Activated CD4-positive, alpha-beta T cell treated with anti-CD3 and anti-CD28 coated beads, Interleukin-2, amount 50 U/mL, for 4 hours (primary cell): ENCODE measurements around the gene TWIST2.

Source experiments
- DNase-seq, 2 experiments: peaks; one replicate each; pipeline ENCODE4 v3.0.0-alpha.2; 2020

Gene TWIST2

DNA sequence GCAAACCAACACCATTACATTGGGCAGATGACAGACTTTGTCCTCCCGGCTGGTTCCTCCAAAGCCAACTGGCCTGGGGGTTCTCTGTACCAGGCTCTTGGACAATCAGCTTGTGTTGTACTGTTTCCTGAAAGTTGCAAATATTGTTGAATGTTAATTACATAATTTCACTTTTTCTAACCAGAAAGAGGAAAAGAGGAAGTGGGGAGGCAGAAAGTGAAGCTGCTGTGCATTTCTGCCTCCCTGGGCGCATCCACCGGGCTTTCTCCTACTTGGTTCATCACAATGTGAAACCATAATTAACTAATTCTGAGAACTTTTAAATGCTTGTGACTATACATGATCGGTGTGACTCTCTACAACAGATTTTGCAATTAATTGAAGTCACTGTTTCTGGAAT lies 10.1 kb downstream of the TWIST2 start:
- no peak for DNase-seq

DNA sequence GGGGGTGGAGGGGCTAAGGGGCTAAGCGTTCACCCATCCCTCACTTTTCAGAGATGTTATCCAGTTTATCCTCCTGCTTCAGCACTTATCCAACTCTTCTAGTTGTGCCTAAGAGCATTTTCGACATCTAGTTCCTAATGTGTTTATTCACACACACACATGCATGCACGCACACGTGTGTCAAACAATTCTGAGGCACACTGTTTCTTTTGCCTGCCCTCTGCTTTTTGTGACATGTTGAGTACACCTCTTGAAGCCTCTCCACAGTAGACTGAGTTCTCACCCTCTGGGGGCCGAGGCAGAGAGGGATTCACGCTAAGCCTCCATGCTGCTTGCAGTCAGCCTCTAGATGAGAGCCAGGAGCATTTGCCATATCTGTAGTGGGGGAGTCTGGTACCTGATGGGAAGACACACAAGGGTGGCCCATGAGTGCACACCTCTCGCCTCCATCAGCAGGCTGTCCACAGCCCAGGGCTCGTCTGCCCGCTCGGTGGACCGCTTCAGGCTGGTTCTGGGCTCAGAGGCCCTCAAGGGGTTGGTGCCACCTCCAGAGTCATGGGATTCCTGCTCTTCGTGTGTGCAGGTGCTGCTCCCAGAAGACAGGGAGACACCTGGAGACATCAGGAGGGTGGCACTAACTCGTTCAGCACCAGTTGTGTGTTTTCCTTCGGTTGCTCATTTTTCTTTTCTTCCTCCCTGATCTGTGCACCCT lies 11.9 kb downstream of the TWIST2 start:
- no peak for DNase-seq

DNA sequence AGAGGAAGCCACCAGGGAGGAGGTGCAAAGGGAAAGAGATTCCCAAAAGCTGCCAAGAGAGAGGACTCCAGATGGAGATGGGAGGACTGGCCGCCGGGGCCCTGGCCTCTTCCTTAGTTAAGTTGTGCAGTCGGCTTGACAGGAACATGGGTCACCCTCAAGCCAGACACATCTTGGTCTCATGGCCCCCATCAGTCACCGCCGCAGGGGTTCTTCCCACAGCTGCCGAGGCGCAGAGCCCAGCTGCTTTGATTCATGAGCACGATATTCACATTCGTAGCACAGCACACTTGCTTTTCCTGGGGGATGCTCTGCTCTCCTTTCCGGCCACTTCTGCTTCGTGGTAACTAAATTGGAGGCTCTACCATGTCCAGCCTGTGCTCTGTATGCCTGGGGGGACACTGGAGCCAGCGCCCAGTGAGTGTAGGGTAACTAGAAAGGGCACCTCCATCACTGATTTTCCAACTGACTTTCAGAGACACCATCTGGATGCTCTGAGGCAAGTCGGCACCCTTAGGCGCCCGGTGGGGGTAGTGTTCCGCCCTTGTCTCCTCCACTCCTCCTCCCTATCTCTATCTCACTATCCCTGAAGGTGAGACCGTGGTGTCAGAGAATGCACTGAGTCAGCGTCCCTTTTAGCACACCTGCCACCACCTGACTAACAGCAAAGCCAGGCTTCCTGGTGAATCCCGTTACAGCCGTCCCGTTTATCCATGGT lies 13.3 kb downstream of the TWIST2 start:
- no peak for DNase-seq

DNA sequence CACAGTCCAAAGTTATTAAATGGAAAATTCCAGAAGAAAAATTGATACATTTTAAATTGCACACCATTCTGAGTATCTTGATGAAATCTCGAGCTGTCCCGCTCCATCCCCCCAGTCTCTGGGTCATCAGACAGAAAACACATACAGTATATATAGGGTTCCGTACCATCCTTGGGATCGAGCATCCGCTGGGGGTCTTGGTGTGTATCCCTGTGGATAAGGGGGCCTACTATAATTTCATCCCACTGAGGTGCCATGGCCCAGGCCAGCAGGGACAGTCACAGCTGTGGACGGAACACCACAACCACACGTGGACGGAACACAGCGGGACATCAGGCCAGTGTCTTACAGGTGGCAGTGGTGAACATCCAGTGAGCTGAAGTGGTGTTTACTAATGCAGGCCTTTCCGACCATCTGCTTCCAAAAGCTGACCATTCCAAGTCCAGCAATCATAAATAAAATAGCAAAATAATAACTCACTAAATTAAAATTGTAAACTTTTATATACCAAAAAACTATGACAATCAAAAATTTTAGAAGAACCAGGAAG lies 14.0 kb downstream of the TWIST2 start:
- no peak for DNase-seq

DNA sequence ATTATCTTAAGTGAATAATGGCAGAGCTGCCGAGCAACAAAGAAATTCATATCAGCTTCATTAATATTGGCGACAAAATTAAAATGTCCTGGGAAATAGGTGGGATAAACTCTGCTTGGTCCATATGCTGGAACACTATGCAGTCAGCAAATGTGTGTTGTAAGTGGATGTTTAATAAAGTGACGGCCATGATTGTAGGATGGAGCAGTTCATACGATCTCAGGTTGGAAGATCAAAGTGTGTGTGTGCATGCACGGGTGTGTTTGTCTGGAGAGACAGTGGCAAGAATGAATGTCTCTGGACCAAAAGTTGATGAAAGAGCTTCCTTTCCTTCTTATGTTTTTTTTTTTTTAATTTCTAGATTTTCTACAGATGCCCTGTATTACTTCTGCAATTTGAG lies 14.8 kb downstream of the TWIST2 start:
- no peak for DNase-seq

DNA sequence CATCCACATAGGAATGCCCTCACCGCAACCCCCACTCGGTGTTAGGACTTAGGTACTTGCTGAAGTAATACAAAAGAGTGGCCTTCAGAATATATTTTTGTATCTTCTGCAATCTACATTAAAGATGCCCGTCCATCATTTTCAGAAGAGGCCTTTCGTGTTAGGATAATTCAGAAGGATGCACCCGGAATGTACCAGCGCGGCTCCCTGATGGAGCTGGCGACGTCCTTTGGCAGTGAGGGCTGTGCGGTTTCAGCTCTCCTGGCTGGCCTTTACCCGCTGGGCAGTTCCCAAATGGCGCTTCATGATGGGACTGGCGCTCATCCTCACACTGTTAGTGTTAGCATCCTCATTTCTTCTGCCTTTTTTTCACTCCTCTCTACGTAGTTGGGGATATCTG lies 15.3 kb downstream of the TWIST2 start:
- DNase-seq = no peak

DNA sequence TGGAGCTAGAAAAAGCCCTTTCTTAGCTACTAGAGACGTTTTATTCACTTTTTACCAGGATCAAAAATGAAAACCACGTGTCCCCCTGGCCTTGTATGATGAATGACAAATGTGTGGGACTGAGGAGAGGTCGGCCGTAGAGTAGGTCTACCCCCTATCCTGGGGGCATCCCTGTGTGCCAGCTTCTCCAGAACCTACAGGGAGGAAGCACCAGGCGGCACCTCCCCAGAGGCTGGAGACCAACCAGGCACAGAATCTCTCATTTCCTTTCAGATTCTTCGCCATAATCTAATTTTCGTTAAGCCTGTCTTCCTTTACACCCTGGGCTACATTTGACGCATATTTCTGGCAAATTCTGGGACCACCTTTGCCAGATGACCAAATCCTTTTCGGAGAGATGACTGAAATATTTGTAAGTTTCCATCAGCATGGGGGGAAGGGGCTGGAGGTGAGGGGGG lies 15.9 kb downstream of the TWIST2 start:
- DNase-seq = no peak

DNA sequence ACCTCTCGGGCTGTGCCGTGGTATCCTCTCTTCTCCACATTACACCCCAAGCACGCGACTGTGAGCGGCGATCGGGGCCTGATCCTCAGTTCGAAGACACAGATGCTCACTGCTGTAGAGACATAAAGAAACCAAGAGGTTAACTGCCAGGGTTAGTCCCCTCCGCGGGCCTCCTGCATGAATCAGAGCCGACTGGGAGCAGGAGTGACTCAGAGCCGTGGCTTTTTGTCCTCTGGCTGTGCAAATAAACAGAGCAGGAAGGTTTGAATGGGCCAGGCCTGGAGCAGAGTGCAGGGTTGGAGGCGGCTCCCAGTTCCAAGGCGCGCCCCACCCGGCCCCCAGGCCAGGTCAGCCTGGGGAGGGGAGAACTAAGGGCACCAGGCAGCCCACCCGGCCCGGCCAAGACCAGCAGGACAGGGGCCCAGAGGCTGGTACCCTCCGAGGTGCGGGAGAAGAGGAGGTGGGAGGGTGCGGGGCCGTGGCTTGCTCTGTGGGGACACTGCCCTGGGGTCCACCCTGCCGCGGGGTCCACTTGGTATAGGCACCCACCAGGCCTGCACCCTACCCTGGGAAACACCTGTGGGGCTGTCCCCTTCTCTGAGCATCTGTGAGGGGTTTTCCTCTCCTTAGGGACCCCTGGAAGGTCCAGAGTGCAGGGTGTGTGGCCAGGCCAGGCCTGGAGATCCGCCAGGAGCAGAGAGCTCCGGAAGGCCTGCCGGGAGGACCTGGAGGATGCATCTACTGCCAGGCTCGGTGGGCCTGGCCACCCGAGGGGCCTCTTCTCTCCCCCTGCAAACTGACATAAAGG lies 16.5 kb downstream of the TWIST2 start:
- DNase-seq = no peak

DNA sequence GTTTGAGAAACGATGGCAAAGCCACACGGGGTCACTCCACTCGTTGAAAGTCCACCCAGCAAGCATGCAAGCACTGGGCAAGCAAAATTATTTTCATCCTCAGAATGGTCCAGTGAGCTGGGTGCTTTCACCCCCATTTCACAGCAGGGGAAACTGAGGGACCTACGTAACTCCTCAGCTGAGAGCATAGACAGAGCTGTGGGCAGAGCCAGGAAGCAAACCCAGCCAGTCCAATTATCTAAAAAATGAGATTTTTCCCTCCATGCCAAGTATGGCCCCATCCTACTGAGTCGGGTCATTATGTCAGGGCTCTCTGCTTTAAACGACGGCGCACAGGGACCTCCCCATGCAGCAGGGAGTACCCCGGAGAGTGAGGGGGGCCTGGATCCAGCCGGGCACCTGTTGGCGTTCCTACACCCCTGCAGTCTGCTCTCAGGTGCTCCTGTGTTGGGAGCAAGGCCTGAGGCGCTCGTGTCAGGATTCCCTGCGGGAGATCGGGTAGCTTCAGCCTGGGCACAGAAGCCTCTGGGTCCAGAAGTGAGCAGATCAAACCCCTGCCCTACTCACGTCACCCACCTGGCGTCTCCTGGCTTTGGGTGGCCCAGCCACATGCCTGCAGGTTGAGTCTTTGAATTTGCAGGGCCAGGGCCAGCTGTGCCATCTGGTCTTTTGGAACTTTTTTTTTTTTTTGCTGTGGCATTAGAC lies 17.3 kb downstream of the TWIST2 start:
- no peak for DNase-seq

DNA sequence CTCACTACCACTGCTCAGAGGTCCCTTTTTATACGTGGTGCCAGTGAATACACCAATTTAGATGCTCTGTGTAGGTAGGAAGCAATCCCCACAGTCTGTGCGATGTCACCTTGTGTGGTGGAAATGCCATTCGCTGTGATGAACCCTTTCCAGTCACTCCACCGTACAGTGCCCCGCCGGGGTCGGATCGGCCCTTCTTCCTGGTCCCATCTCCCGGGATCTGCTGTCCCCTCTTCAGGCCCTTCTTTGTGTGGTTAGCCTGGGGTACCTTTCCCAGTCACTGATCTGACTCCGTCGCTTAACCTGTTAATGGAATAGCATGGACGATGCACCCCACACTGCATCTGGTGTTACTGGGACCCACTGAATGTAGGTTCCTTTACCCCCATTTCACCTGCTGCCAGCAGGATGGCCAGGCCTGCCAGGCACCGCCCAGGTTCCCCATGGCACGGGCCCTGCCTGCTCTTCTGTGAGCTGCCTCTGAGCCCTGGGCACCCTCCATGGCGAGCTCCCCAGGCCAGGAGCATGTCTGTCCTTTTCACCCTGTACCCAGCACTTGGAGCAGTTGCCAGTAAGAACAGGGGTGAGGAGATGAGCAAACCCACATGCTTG lies 18.0 kb downstream of the TWIST2 start:
- no peak for DNase-seq

DNA sequence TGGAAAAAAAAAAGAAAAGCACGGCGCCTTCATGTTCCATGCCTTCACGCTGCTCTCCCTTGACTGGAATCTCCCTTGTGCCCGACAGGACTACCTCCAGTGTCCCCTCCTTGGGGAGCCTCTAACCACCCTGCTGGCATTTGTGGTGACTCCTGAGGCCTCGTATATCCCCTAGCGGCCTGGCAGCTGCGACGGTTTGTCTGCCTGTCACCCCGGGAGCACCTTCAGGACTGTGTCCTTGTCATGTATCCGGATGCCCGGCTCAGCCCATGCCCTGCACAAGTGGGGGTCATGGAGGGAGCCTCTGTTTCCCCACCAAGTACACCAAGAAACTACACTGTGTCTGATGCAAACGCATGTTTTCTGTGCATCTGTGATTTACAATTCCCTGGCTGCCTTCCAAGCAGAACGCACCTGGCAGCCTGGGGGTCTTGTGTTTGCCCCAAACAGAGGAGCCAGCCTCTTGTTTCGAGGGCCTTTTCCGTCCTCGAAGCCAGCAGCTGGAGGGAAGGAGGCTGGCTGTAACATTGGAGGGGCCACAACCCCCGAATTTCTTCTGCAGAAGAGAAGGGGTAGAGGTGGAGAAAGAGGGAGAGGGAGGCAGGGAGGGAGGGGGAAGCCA lies 18.9 kb downstream of the TWIST2 start:
- no peak for DNase-seq

DNA sequence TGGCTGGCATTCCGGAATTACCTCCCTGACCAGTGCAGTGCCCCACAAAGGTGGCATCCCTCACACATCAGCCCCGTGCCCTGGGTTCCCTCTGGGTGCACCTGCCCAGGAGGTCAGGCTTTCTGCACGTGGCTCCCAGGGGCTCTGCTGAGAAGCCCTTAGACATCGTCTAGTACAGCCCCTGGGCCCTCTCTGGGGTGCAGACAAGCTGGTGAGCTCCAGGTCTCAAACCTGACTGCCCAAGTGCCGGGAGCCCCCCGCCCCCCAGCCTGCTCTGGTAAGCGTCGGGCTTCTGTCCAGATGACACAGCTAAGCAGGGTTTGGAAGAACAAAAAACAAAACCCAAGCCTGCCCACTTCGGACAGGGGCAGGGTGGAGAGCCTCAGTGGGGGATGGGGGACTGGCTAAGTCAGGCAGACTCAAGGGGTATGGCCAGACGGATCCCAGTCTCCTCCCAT lies 20.2 kb downstream of the TWIST2 start:
- no peak for DNase-seq

DNA sequence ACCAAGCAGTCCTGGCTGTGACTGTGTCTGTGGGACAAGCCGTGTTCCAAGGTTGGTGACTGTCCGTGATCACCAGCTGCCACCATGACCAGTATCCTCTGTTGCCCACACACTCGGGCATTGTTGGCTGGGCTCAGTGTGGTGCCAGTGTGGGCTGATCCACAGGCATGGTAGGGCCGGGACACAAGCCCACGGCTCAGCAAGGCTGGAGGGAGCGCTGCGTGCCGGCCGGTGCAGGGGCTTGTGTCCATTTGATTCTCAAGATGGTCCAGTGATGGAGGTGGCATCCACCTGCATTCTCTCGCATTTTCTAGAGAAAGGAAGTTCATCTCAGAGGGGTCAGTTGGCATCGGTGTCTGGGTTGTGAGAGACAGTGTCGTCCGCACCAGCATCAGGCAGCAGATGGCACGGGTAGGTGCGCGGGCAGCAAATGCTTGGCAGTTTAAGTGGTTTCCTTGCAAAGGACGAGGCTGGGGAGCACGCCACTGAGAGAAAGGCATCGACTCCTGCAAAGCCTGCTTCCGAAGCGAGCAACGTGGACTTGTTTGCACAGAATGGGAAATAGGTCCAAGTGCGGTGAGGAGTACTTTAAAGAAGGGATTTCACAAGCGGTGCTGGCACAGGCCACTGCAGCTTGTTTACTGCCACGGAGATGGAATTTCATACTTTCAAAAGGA lies 20.9 kb downstream of the TWIST2 start:
- DNase-seq = no peak

DNA sequence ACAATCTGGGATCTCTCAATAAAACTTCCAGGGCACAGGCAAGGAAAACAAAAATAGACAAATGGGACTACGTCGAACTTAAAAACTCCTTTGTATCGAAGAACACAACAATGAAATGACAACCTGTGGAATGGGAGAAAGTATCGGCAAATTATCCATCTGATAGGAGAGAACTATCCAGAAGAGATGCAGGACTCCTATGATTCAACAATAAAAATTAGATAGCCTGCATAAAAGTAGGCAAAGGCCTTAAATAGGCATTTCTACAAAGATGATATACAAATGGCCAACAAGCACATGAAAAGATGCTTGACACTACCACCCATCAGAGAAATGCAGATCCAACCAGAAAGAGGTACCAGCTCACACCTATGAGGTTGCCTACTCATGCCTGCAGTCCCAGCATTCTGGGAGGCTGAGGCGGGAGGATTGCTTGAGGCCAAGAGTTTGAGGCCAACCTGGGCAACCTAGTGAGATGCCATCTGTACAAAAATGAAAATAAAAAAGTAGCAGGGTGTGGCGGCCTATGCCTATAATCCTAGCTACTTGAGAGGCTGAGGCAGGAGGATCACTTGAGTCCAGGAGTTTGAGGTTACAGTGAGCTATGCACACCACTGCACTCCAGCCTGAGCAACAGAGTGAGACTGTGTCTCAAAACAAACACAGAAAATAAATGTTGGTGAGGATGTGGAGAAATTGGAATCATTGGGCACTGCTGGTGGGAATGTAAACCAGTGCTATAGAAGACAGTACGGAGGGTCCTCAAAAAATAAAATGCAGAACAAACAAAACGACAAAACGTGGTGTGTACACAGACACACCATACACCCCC lies 21.6 kb downstream of the TWIST2 start:
- DNase-seq = no peak

DNA sequence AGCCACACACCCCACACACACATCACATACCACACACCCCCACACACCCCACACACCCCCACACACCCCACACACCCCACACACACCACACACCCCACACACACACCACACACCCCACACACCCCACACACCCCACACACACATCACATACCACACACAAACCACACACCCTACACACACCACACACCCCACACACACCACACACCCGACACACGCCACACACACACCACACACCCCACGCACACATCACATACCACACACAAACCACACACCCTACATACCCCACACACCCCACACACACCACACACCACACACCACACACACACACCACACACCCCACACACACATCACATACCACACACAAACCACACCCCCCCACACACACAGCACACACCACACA lies 22.4 kb downstream of the TWIST2 start:
- DNase-seq = no peak

DNA sequence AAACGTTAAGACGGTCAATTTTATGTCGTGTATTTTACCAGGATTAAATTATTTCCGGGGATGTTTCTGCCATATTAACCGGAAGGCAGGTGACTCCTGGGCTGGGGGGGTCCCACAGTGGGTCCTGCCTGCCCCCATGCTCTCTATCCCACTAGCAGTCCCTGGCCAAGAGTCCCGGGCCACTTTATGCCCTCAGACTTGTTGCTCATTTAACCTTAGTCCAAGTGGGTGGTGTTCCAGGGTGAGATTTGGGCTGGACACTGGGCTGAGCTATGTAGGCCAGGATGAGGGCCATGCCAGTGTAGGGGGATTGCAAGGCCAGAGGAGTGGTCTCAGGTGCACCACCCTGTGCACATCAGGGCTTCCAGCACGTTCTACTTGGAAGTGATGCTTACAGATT lies 24.1 kb downstream of the TWIST2 start:
- no peak for DNase-seq

DNA sequence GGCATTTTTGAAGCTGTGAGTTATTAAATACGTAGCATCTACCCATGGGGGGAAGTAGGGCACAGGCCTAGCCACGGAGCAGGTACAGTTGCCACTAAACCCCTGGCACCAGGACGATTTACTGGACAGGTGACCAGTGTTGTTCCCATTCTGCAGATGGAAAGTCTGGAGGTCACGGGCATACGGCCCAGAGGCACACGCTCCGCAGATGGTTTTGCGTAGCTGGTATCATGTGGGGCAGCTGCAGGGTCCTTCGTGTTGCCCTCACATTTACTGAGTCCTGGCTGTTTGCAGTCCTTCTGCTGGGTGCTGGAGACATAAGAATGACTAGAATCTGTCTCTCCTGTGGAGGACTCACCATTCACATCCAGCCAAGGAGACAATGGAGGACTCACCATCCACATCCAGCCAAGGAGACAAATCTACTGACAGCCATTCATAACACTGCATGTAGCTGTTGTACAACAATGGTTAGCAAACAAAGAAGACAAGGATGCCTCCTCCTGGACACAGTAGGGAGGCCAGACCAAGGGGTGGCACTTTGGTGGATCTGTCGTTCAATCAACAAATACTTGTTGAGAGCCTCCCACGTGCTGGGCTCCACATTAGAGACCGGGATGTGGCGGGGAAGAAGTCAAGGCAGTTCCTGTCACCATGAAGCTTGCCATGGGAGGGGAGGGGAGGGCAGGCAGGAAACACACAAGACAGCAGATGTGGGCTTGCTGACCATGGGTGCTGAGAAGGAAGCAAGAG lies 24.9 kb downstream of the TWIST2 start:
- DNase-seq = no peak

DNA sequence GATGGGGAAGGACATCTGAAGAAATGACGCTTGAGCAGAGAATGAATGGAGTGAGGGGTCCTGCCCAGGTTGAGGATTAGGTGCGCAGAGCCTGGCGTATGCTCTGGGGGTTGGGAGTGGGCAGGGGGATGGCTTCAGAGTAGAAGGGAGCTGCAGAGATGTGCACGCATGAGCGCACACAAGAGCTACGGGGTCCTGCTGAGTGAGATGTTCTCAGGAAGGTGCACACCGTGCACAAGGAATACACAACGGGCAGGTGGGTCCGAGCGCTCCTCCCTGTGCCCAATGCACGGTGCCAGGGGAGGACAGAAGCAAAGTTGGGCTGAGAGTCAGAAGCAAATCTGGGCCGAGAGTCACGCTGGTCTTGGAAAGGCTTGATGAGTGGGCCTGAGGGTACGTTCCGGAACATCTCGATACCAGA lies 25.5 kb downstream of the TWIST2 start:
- DNase-seq = no peak

DNA sequence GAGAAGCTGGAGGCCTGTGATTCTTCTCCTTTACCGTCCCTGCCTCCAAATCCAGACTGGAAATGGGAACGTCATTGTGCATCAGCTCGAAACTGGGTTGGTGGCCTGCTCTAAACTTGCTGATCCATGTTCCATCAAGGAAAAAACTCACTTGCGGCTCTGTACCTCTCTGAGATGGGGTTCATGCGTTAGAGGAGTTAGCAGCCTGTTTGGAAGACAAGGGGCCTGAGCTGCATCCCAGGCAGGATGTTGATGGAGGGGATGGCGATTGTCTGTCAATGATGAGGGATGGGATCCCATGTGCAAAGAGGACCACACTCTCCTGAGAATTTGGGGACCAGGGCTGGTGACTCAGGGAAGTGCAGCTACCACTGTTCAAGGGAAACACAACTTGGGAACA lies 26.0 kb downstream of the TWIST2 start:
- DNase-seq = no peak
